Endothelial cell of umbilical vein (primary cell): ENCODE data around the gene SH3BP4. TPM values are rescaled to one million over a fixed set of nuclear protein-coding genes. Genes with fewer than 3 reads are reported as not detected.

ENCODE experiments used
- BruUV-seq: library from RNA; stranded (reverse); fragments of 400-500 nt; replicated peaks from 2 replicates; lab custom pipeline; 2021; lab: Mats Ljungman, UMichigan
- CTCF ChIA-PET: fragments of 300-600, 350-600 bp; sonication (Branson Sonifier 250); formaldehyde crosslinking; loops from one replicate; lab custom pipeline; 2021; ENCODE audit warnings: antibody characterized with exemption, inconsistent platforms; lab: Charles Lee
- POLR2A ChIA-PET: fragments of 300-600, 350-600 bp; sonication (Branson Sonifier 250); formaldehyde crosslinking; loops from one replicate; lab custom pipeline; 2021; ENCODE audit warnings: antibody characterized with exemption, inconsistent platforms; lab: Charles Lee
- DNase-seq: peaks from one replicate; pipeline ENCODE4 v3.0.0-alpha.2; 2011; ENCODE audit warnings: low read depth, low spot score
- FAIRE-seq: peaks from 2 replicates; lab custom pipeline; 2011; peaks lifted over from hg19 to GRCh38; lab: Jason Lieb, UNC
- H2AFZ ChIP-seq: 2 replicates; pipeline ENCODE4 v1.6.0; 2012; ENCODE audit warnings: low read depth, low read length, control low read depth, inconsistent platforms
- H3K27ac ChIP-seq: 2 replicates; pipeline ENCODE4 v1.5.1; 2011; ENCODE audit warnings: low read depth, mild to moderate bottlenecking, control low read depth, low read length, moderate library complexity; ENCODE audit not compliant: insufficient read depth
- H3K27me3 ChIP-seq, 2 experiments: 2 replicates each; pipeline versions ENCODE4 v1.6.0 to v1.6.1; 2011; ENCODE audit warnings: low read length in 2 of 2, mixed read lengths in 1 of 2; ENCODE audit not compliant: control insufficient read depth in 2 of 2, insufficient read depth in 2 of 2
- H3K36me3 ChIP-seq, 2 experiments: 2 replicates in 1 of 2; 3 replicates in 1 of 2; pipeline ENCODE4 v1.5.1; 2011; ENCODE audit warnings: low read length in 2 of 2, mild to moderate bottlenecking in 1 of 2, moderate library complexity in 1 of 2; ENCODE audit not compliant: control insufficient read depth in 2 of 2, insufficient read depth in 2 of 2; ENCODE audit errors: extremely low read depth in 1 of 2
- H3K4me1 ChIP-seq: 3 replicates; pipeline ENCODE4 v1.5.1; 2011; ENCODE audit warnings: mild to moderate bottlenecking, low read length; ENCODE audit not compliant: control insufficient read depth, insufficient read depth; ENCODE audit errors: extremely low read depth
- H3K4me2 ChIP-seq: 2 replicates; pipeline ENCODE4 v1.6.1; 2011; ENCODE audit warnings: low read length, control low read depth, mixed read lengths; ENCODE audit not compliant: insufficient read depth
- H3K4me3 ChIP-seq, 3 experiments: fragments of 200-600 bp in 1 of 3; sonication (generic), shearing (Covaris generic) in 1 of 3; replicated peaks in 1 of 3; 2 replicates each; pipeline ENCODE4 v1.5.1; 2011 to 2016; ENCODE audit warnings: control low read depth in 3 of 3, low read length in 3 of 3, mild to moderate bottlenecking in 2 of 3, inconsistent platforms in 1 of 3, low read depth in 1 of 3, moderate library complexity in 1 of 3; ENCODE audit not compliant: insufficient read depth in 1 of 3
- H3K79me2 ChIP-seq: 2 replicates; pipeline ENCODE4 v1.6.0; 2012; ENCODE audit warnings: low read length, inconsistent platforms; ENCODE audit not compliant: control insufficient read depth, insufficient read depth
- H3K9ac ChIP-seq: replicated peaks from 2 replicates; pipeline ENCODE3; 2011; ENCODE audit warnings: low read length, control low read depth; ENCODE audit not compliant: insufficient read depth; ENCODE audit errors: extremely low read depth
- H3K9me1 ChIP-seq: replicated peaks from 3 replicates; pipeline ENCODE4 v1.6.0; 2011; ENCODE audit warnings: mild to moderate bottlenecking, low read length; ENCODE audit not compliant: control insufficient read depth, insufficient read depth; ENCODE audit errors: extremely low read depth
- H3K9me3 ChIP-seq: replicated peaks from 2 replicates; pipeline ENCODE4 v1.5.1; 2012; ENCODE audit warnings: low read length, inconsistent platforms; ENCODE audit not compliant: control insufficient read depth, insufficient read depth
- H4K20me1 ChIP-seq: replicated peaks from 2 replicates; pipeline ENCODE3; 2011; ENCODE audit warnings: mild to moderate bottlenecking, low read length; ENCODE audit not compliant: control insufficient read depth, insufficient read depth; ENCODE audit errors: extremely low read depth
- CTCF ChIP-seq, 2 donors: IDR thresholded peaks; 1 replicate in 1 of 2; 2 replicates in 1 of 2; pipeline ENCODE4 v1.5.1; 2011; ENCODE audit warnings: low read length in 2 of 2, mild to moderate bottlenecking in 2 of 2, moderate library complexity in 2 of 2, control low read depth in 1 of 2, inconsistent platforms in 1 of 2, low read depth in 1 of 2; ENCODE audit not compliant: insufficient read depth in 1 of 2; ENCODE audit errors: extremely low read depth in 1 of 2
- EZH2 ChIP-seq: IDR thresholded peaks from 2 replicates; pipeline ENCODE4 v1.6.1; 2012; ENCODE audit warnings: borderline replicate concordance, low read depth, mild to moderate bottlenecking, moderate library complexity, low read length, inconsistent platforms; ENCODE audit not compliant: severe bottlenecking
- FOS ChIP-seq: IDR thresholded peaks from 2 replicates; pipeline ENCODE4 v1.6.1; 2011; ENCODE audit warnings: mild to moderate bottlenecking, low read length, moderate library complexity, borderline replicate concordance; ENCODE audit not compliant: insufficient read depth
- GATA2 ChIP-seq: IDR thresholded peaks from 2 replicates; pipeline ENCODE4 v1.7.0; 2011; ENCODE audit warnings: low read depth, mild to moderate bottlenecking, moderate library complexity, mixed read lengths, low read length; ENCODE audit not compliant: insufficient read length, insufficient read depth
- JUN ChIP-seq: IDR thresholded peaks from 2 replicates; pipeline ENCODE4 v1.6.1; 2011; ENCODE audit warnings: borderline replicate concordance, low read depth; ENCODE audit not compliant: insufficient read length, insufficient read depth
- MAX ChIP-seq: IDR thresholded peaks from 2 replicates; pipeline ENCODE4 v1.6.1; 2011; ENCODE audit not compliant: insufficient read depth, insufficient read length
- MYC ChIP-seq: IDR thresholded peaks from one replicate; pipeline ENCODE4 v1.6.1; 2011; ENCODE audit warnings: mild to moderate bottlenecking, low read depth, low read length
- POLR2A ChIP-seq: IDR thresholded peaks from 2 replicates; pipeline ENCODE4 v1.6.1; 2012; ENCODE audit warnings: low read depth, mild to moderate bottlenecking, control low read depth, low read length
- POLR2AphosphoS5 ChIP-seq: IDR thresholded peaks from 2 replicates; pipeline ENCODE4 v1.6.1; 2012; ENCODE audit warnings: low read depth, mild to moderate bottlenecking, control low read depth, low read length, moderate library complexity; ENCODE audit not compliant: insufficient read depth
- dilution Hi-C: fragments of 300-500 bp; cut with MboI; formaldehyde crosslinking; loops from one replicate; pipeline ENCODE4 v1.15.0; 2019; ENCODE audit warnings: low sequenced_read_pairs; ENCODE audit not compliant: extremely low pct_ligation_motif_present
- intact Hi-C: fragments of 100-400 bp; cut with micrococcal nuclease; formaldehyde crosslinking; loops from one replicate; pipeline ENCODE4 v1.10.0; 2022
- polyA plus RNA-seq, 4 experiments: library from polyadenylated mRNA; depleted of rRNA in 3 of 4; stranded (reverse) in 3 of 4; unstranded in 1 of 4; fragments of >200 nt; gene quantifications; 2 replicates each; pipeline versions ENCODE4 v1.2.1 to v1.2.3, GENCODE V29; 2011 to 2012; ENCODE audit warnings: missing spikeins in 1 of 4
- total RNA-seq: library from RNA; stranded (reverse); gene quantifications from 2 replicates; pipeline ENCODE4 v1.2.3, GENCODE V29; 2021

The SH3BP4 gene
- total and polyA plus RNA-seq, 2 donors (not counting 3 experiments of a cell fraction or from before 2014, with no cell fraction given) = 85.2 to 100.0 TPM

DNA sequence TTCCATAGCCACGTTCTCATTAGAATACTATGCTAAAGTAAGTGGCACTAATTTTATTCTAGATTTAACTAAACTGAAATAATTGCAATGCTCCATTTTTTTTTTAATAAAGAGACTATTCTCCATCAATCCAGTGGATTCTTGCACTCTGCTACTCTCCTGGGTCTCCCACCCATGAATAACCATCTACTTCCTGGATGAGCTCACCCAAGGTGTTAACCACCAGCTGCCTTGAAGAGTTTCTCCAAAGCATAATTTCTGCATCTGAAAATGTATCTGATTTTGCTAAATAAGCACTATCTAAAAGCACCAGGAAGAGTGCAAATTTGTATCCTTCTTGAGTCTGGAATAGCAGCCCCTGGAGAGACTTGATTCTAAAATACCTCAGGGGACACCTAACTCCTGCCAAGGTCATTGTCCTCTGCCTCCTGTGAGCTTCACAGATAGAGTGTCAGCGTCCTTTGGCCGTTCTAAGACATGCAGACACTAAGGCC lies 41.6 kb upstream of the SH3BP4 start:
- TF ChIP-seq POLR2AphosphoS5 = no peak
- no peak for TF ChIP-seq JUN
- no peak for TF ChIP-seq GATA2
- no peak for TF ChIP-seq EZH2
- TF ChIP-seq MYC = no peak
- no peak for TF ChIP-seq CTCF (IDR thresholded peaks at IDR 0.05; ENCODE audit: extremely low read depth in 1 of 2, insufficient read depth in 1 of 2, low read depth in 1 of 2, low read length in 2 of 2)
- no peak for TF ChIP-seq POLR2A
- TF ChIP-seq MAX = no peak
- TF ChIP-seq FOS = no peak
- CTCF ChIA-PET = no interaction called here
- no TSS peak for BruUV-seq
- Histone ChIP-seq H3K9ac (no peak overlapping the region), H3K9me1 (no peaks in the 10 kb centered on the region), H3K27me3 (no peaks in the 10 kb centered on the region), H4K20me1 (no peaks in the 10 kb centered on the region), H3K36me3 (no peaks in the 10 kb centered on the region), H2AFZ (no peak overlapping the region), H3K4me3 (no peak overlapping the region), H3K4me2 (no peak overlapping the region), H3K4me1 (no peaks in the 10 kb centered on the region), H3K79me2 (no peaks in the 10 kb centered on the region), H3K27ac (no peak overlapping the region), H3K9me3 (no peaks in the 10 kb centered on the region)
- intact Hi-C loops = no loop called here
- dilution Hi-C loops = no loop called here
- POLR2A ChIA-PET = no interaction called here
- DNase-seq = no peak
- no peak for FAIRE-seq
